ENCODE measurements around the gene RHCG. TPM values are rescaled to one million over a fixed set of nuclear protein-coding genes. Genes with fewer than 3 reads are reported as not detected.

Gene RHCG
- total RNA-seq, 1 experiment from 2014 or later = 0.28 TPM

DNA sequence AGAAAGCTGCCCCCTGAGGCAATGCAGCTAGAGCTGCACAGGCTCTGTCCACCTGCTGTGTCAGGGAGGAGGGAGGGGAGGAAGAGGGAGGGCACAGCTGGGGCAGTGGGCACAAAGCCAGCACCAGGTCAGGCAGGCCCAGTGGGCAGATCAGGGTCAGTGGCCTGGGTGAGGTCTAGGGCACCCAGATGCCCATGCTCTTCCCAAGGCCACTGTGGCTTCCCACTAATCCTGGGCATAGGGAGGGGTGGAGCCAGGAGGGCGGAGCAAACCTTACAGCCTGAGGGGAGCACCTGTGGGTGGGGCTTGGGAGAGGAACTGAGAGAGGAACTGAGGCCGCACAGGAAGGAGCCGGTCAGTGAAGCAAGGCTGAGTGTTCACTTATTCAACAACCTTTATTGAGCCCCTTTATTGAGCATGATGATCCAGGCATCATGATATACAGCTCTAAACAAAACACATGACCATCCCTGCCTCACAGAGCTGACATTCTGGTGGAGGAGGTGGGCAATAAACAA, 55.0 kb downstream of the RHCG start:
- peaks cover 38% of the 10 kb centered on the region for H3K27me3 Mint-ChIP-seq (ENCODE audit: low read depth)
- no peaks in the 10 kb centered on the region; the same call in 1 of the 2 replicates for H3K27me3 ChIP-seq (ENCODE audit: insufficient read depth, low read length)

More for the DNA sequence above, 55.0 kb downstream of the RHCG start:
- no peak overlapping the region for H3K27ac ChIP-seq (ENCODE audit: insufficient read length, low read depth, low read length)
- no peak overlapping the region for H3K23ac ChIP-seq (ENCODE audit: insufficient read length, low read depth, low read length)
- no peak overlapping the region for H4K91ac ChIP-seq (ENCODE audit: insufficient read length, low read depth, low read length)
- H3K4ac ChIP-seq (ENCODE audit: low read depth, low read length) = no peak overlapping the region
- DNase-seq = no peak
- Mint-ChIP-seq H3K36me3 (ENCODE audit: insufficient read depth in 1 of 3, low read depth in 3 of 3) (no peaks in the 10 kb centered on the region), H3K4me1 (peaks cover 13 to 30% of the 10 kb centered on the region in 2 experiments), H3K27ac (no peak overlapping the region), H3K4me3 (no peak overlapping the region), H3K9me3 (no peaks in the 10 kb centered on the region)
- H3K79me2 ChIP-seq (ENCODE audit: insufficient read depth, low read length) = no peaks in the 10 kb centered on the region
- peaks cover 3% of the 10 kb centered on the region; the same call in 1 of the 2 replicates for H3K4me1 ChIP-seq (ENCODE audit: insufficient read depth, low read length)
- no peak overlapping the region for H2BK12ac ChIP-seq (ENCODE audit: insufficient read length, low read depth, low read length)
- H4K5ac ChIP-seq (ENCODE audit: insufficient read length, low read depth, low read length) = no peak overlapping the region
- no peak overlapping the region for H3K56ac ChIP-seq (ENCODE audit: insufficient read length, low read depth, low read length)
- no peak overlapping the region for H2AFZ ChIP-seq (ENCODE audit: low read length)
- no peaks in the 10 kb centered on the region for H4K20me1 ChIP-seq (ENCODE audit: control insufficient read depth, insufficient read depth, insufficient read length)
- H2AK5ac ChIP-seq (ENCODE audit: insufficient read length, low read length) = no peak overlapping the region
- no peak overlapping the region for H3T11ph ChIP-seq (ENCODE audit: low read length)
- no peak overlapping the region for H2BK5ac ChIP-seq (ENCODE audit: insufficient read length, low read length)
- H3K79me1 ChIP-seq (ENCODE audit: insufficient read depth, low read depth, low read length, poor library complexity, severe bottlenecking) = no peaks in the 10 kb centered on the region
- H3K18ac ChIP-seq (ENCODE audit: insufficient read length, low read depth, low read length) = no peak overlapping the region
- no peaks in the 10 kb centered on the region for H3K9me3 ChIP-seq (ENCODE audit: control insufficient read depth, low read depth, low read length)
- H2BK120ac ChIP-seq (ENCODE audit: low read depth, low read length, poor library complexity, severe bottlenecking) = no peak overlapping the region
- no peak overlapping the region for H3K14ac ChIP-seq (ENCODE audit: insufficient read depth, low read length)
- H2BK20ac ChIP-seq (ENCODE audit: low read depth, low read length, poor library complexity, severe bottlenecking) = no peak overlapping the region
- no CpG with 5 or more reads among the region's 3 CpGs for WGBS (ENCODE audit: extremely low coverage, insufficient read length, low lambda C conversion rate)
- no peak overlapping the region for H2BK15ac ChIP-seq (ENCODE audit: low read depth, low read length)
- TF ChIP-seq, protein P1, sequence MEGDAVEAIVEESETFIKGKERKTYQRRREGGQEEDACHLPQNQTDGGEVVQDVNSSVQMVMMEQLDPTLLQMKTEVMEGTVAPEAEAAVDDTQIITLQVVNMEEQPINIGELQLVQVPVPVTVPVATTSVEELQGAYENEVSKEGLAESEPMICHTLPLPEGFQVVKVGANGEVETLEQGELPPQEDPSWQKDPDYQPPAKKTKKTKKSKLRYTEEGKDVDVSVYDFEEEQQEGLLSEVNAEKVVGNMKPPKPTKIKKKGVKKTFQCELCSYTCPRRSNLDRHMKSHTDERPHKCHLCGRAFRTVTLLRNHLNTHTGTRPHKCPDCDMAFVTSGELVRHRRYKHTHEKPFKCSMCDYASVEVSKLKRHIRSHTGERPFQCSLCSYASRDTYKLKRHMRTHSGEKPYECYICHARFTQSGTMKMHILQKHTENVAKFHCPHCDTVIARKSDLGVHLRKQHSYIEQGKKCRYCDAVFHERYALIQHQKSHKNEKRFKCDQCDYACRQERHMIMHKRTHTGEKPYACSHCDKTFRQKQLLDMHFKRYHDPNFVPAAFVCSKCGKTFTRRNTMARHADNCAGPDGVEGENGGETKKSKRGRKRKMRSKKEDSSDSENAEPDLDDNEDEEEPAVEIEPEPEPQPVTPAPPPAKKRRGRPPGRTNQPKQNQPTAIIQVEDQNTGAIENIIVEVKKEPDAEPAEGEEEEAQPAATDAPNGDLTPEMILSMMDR (conservative IDR thresholded peaks at IDR 0.05) = no peak
- H3K4me2 ChIP-seq (ENCODE audit: insufficient read depth, insufficient read length, low read length) = no peak overlapping the region
- H4K8ac ChIP-seq (replicated peaks; ENCODE audit: insufficient read length, low read depth, low read length) = no peak overlapping the region
- H3K9ac ChIP-seq (ENCODE audit: extremely low read depth, insufficient read length, low read length) = no peak overlapping the region
- H3K23me2 ChIP-seq (ENCODE audit: insufficient read length, low read depth, low read length, poor library complexity, severe bottlenecking) = no peaks in the 10 kb centered on the region

All from H9 (cell line).